Osteoblast (primary cell): ENCODE measurements around the gene CSRNP3. TPM values are rescaled to one million over a fixed set of nuclear protein-coding genes. Genes with fewer than 3 reads are reported as not detected.

ENCODE experiments used
- DNase-seq: peaks from one replicate; pipeline ENCODE4 v3.0.0; 2011; ENCODE audit warnings: low spot score, mixed read lengths; ENCODE audit not compliant: insufficient read length; ENCODE audit errors: missing footprints
- H2AFZ ChIP-seq: 2 replicates; pipeline ENCODE4 v1.6.0; 2011; ENCODE audit warnings: mild to moderate bottlenecking, low read length
- H3K27ac ChIP-seq: 2 replicates; pipeline ENCODE4 v1.5.1; 2011; ENCODE audit warnings: mild to moderate bottlenecking, low read depth, low read length, moderate library complexity
- H3K27me3 ChIP-seq: 2 replicates; pipeline ENCODE4 v1.6.0; 2012; ENCODE audit warnings: mild to moderate bottlenecking, control low read depth, inconsistent platforms, low read length, moderate library complexity; ENCODE audit not compliant: insufficient read depth
- H3K36me3 ChIP-seq: 2 replicates; pipeline ENCODE4 v1.5.1; 2011; ENCODE audit warnings: mild to moderate bottlenecking, low read length, control low read depth, moderate library complexity; ENCODE audit not compliant: insufficient read depth
- H3K4me1 ChIP-seq: 2 replicates; pipeline ENCODE4 v1.5.1; 2011; ENCODE audit warnings: mild to moderate bottlenecking, low read length, control low read depth, moderate library complexity; ENCODE audit not compliant: insufficient read depth
- H3K4me2 ChIP-seq: 2 replicates; pipeline ENCODE4 v1.6.0; 2011; ENCODE audit warnings: mild to moderate bottlenecking, low read length; ENCODE audit not compliant: insufficient read depth
- H3K4me3 ChIP-seq: fragments of 200-600 bp; sonication (generic); 3 replicates; pipeline ENCODE4 v1.5.1; 2012; ENCODE audit warnings: mild to moderate bottlenecking, low read length, inconsistent platforms; ENCODE audit not compliant: insufficient read depth
- H3K79me2 ChIP-seq: 2 replicates; pipeline ENCODE4 v1.6.0; 2012; ENCODE audit warnings: mild to moderate bottlenecking, low read length, control low read depth, inconsistent platforms; ENCODE audit not compliant: insufficient read depth
- H3K9me3 ChIP-seq: 2 replicates; pipeline ENCODE4 v1.5.1; 2011; ENCODE audit warnings: low read depth, low read length, control low read depth
- H4K20me1 ChIP-seq: 2 replicates; pipeline ENCODE4 v1.6.0; 2012; ENCODE audit warnings: mild to moderate bottlenecking, low read length, control low read depth; ENCODE audit not compliant: insufficient read depth
- total RNA-seq: library from RNA; depleted of rRNA; stranded (reverse); fragments of >200 nt; gene quantifications from 2 replicates; pipeline ENCODE4 v1.2.3, GENCODE V29; 2012
- TF ChIP-seq, protein P1 (sequence below): IDR thresholded peaks from 2 replicates; pipeline ENCODE4 v1.5.1; 2011; ENCODE audit warnings: mild to moderate bottlenecking, low read depth, low read length, moderate library complexity; ENCODE audit errors: extremely low read depth

CSRNP3 gene
- total RNA-seq, 1 donor = 1.4 TPM

GRCh38 chr2:165529130-165529529 is 59.6 kb downstream of the CSRNP3 start:
- H4K20me1 ChIP-seq = no peaks in the 10 kb centered on the region
- no peaks in the 10 kb centered on the region for H3K4me1 ChIP-seq
- no peaks in the 10 kb centered on the region for H3K36me3 ChIP-seq
- no peak for DNase-seq
- no peak overlapping the region for H2AFZ ChIP-seq
- no peak overlapping the region for H3K4me3 ChIP-seq
- TF ChIP-seq, protein P1, sequence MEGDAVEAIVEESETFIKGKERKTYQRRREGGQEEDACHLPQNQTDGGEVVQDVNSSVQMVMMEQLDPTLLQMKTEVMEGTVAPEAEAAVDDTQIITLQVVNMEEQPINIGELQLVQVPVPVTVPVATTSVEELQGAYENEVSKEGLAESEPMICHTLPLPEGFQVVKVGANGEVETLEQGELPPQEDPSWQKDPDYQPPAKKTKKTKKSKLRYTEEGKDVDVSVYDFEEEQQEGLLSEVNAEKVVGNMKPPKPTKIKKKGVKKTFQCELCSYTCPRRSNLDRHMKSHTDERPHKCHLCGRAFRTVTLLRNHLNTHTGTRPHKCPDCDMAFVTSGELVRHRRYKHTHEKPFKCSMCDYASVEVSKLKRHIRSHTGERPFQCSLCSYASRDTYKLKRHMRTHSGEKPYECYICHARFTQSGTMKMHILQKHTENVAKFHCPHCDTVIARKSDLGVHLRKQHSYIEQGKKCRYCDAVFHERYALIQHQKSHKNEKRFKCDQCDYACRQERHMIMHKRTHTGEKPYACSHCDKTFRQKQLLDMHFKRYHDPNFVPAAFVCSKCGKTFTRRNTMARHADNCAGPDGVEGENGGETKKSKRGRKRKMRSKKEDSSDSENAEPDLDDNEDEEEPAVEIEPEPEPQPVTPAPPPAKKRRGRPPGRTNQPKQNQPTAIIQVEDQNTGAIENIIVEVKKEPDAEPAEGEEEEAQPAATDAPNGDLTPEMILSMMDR = no peak
- H3K9me3 ChIP-seq = no peaks in the 10 kb centered on the region
- no peak overlapping the region for H3K27ac ChIP-seq
- H3K27me3 ChIP-seq = no peaks in the 10 kb centered on the region
- H3K4me2 ChIP-seq = no peak overlapping the region
- H3K79me2 ChIP-seq = no peaks in the 10 kb centered on the region

- Histone ChIP-seq H4K20me1 (no peaks in the 10 kb centered on the region), H3K27ac (no peak overlapping the region), H3K4me1 (no peaks in the 10 kb centered on the region), H3K4me2 (no peak overlapping the region), H3K36me3 (no peaks in the 10 kb centered on the region), H3K79me2 (no peaks in the 10 kb centered on the region), H3K9me3 (no peaks in the 10 kb centered on the region), H3K4me3 (no peak overlapping the region), H3K27me3 (no peaks in the 10 kb centered on the region), H2AFZ (no peak overlapping the region)
- TF ChIP-seq, protein P1 = no peak
- no peak for DNase-seq
Observed at GRCh38 chr2:165533331-165533730, 63.8 kb downstream of the CSRNP3 start.

- TF ChIP-seq, protein P1 = no peak
- no peaks in the 10 kb centered on the region for H3K36me3 ChIP-seq
- no peak overlapping the region for H3K4me3 ChIP-seq
- no peak overlapping the region for H2AFZ ChIP-seq
- no peak overlapping the region for H3K4me2 ChIP-seq
- no peaks in the 10 kb centered on the region for H3K9me3 ChIP-seq
- no peak for DNase-seq
- no peaks in the 10 kb centered on the region for H3K79me2 ChIP-seq
- H3K27me3 ChIP-seq = no peaks in the 10 kb centered on the region
- no peaks in the 10 kb centered on the region for H3K4me1 ChIP-seq
- H3K27ac ChIP-seq = no peak overlapping the region
- H4K20me1 ChIP-seq = no peaks in the 10 kb centered on the region
Observed at GRCh38 chr2:165535471-165535870, 66.0 kb downstream of the CSRNP3 start.

- no peaks in the 10 kb centered on the region for H3K79me2 ChIP-seq
- H2AFZ ChIP-seq = no peak overlapping the region
- TF ChIP-seq, protein P1 = no peak
- H3K36me3 ChIP-seq = no peaks in the 10 kb centered on the region
- H3K4me1 ChIP-seq = no peaks in the 10 kb centered on the region
- H3K9me3 ChIP-seq = no peaks in the 10 kb centered on the region
- no peak for DNase-seq
- no peak overlapping the region for H3K4me2 ChIP-seq
- H3K27ac ChIP-seq = no peak overlapping the region
- H3K27me3 ChIP-seq = no peaks in the 10 kb centered on the region
- no peak overlapping the region for H3K4me3 ChIP-seq
- H4K20me1 ChIP-seq = no peaks in the 10 kb centered on the region
Observed at GRCh38 chr2:165536851-165537499, 67.5 kb downstream of the CSRNP3 start.
